GM18861 (cell line): ENCODE results near the gene ACYP2.
"Not testable (repeated sequence)": the region's sequence is repeated elsewhere in the genome, so short reads cannot be mapped to it uniquely, and the experiment has no call there.

ENCODE experiments used
- ATAC-seq: cut with Tn5 transposase; IDR thresholded peaks from one replicate; pipeline ENCODE4 v1.9.1; 2021; ENCODE audit not compliant: unreplicated experiment

The ACYP2 gene

GRCh38 chr2:54262015-54262765, 146.8 kb downstream of the ACYP2 start:
- ATAC-seq: no peak

- ATAC-seq: not testable (repeated sequence)
Observed at GRCh38 chr2:54265081-54265480, 149.7 kb downstream of the ACYP2 start.

GRCh38 chr2:54267577-54267976, 152.2 kb downstream of the ACYP2 start:
- ATAC-seq: no peak

GRCh38 chr2:54271189-54271588, 155.8 kb downstream of the ACYP2 start:
- no peak for ATAC-seq

- peak; percentile 98 for ATAC-seq
Observed at GRCh38 chr2:54271843-54272627, 156.6 kb downstream of the ACYP2 start.

GRCh38 chr2:54274781-54275242, 159.4 kb downstream of the ACYP2 start:
- ATAC-seq: no peak

GRCh38 chr2:54275541-54275940, 160.1 kb downstream of the ACYP2 start:
- no peak for ATAC-seq

GRCh38 chr2:54279385-54279784, 164.0 kb downstream of the ACYP2 start:
- no peak for ATAC-seq

GRCh38 chr2:54284826-54285225, 169.4 kb downstream of the ACYP2 start:
- no peak for ATAC-seq

- no peak for ATAC-seq
Observed at GRCh38 chr2:54285451-54285850, 170.0 kb downstream of the ACYP2 start.

- no peak for ATAC-seq
Observed at GRCh38 chr2:54287532-54287931, 172.1 kb downstream of the ACYP2 start.

- ATAC-seq: no peak
Observed at GRCh38 chr2:54289917-54290316, 174.5 kb downstream of the ACYP2 start.

GRCh38 chr2:54290356-54291025, 175.1 kb downstream of the ACYP2 start:
- no peak for ATAC-seq

- ATAC-seq: not testable (repeated sequence)
Observed at GRCh38 chr2:54294665-54295064, 179.2 kb downstream of the ACYP2 start.

GRCh38 chr2:54295911-54296310, 180.5 kb downstream of the ACYP2 start:
- no peak for ATAC-seq

GRCh38 chr2:54298514-54298913, 183.1 kb downstream of the ACYP2 start:
- ATAC-seq: no peak

- no peak for ATAC-seq
Observed at GRCh38 chr2:54303631-54304030, 188.2 kb downstream of the ACYP2 start.

GRCh38 chr2:54306556-54306955, 191.1 kb downstream of the ACYP2 start:
- ATAC-seq: no peak

- no peak for ATAC-seq
Observed at GRCh38 chr2:54308186-54308585, 192.8 kb downstream of the ACYP2 start.

GRCh38 chr2:54308782-54309181, 193.4 kb downstream of the ACYP2 start:
- no peak for ATAC-seq

- ATAC-seq: no peak
Observed at GRCh38 chr2:54310311-54310710, 194.9 kb downstream of the ACYP2 start.

- ATAC-seq: no peak
Observed at GRCh38 chr2:54310961-54311360, 195.5 kb downstream of the ACYP2 start.
